Dedifferentiated amniotic fluid mesenchymal stem cell (primary cell): Measurements from ENCODE around the gene CLOCK.
"Not testable (repeated sequence)": the region's sequence is repeated elsewhere in the genome, so short reads cannot be mapped to it uniquely, and the experiment has no call there.

Source experiments
- DNase-seq: peaks from one replicate; pipeline ENCODE4 v3.0.0-alpha.2; 2016; ENCODE audit errors: extremely low spot score

CLOCK gene

DNA sequence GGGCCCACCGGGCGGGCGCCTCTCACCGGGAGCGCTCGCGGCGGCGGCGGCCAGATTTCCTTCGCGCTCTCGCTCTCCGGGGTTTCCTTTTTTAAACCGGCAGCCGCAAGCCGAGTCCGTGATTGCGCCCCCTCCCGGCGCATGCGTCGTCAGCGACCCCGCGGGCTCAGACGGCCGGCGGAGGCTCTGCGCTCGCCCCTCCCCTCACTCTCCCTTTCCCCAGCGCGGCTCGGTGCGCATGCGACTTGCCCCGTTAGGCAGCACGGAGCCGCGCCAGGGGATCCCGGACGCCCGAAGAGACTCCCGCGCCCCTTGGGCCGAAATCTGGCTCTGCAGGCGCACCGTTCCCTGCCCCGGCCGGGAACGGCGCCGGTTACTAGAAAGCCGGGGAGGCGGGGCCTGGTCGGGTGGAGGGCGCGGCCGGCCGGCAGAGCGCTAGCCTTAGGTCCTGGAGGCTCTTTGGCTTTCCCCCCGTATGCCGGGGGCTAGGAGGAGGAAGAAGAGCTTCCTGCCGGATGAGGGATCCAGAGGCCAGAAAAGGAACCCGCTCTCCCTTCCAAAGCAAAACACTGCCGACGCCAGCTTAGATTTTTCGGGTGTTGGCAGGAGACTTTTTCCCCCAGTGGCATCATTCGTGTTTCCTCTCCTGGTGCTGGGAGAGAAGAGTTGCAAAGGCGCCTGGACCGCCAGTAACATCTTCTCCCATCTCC is at the start of gene CLOCK:
Gene CLOCK, minus strand, starts transcription at position 154 of the 710 bp plus-strand sequence. CDS start 64,124 bp downstream, outside the sequence.
- DNase-seq = peak; percentile 83

DNA sequence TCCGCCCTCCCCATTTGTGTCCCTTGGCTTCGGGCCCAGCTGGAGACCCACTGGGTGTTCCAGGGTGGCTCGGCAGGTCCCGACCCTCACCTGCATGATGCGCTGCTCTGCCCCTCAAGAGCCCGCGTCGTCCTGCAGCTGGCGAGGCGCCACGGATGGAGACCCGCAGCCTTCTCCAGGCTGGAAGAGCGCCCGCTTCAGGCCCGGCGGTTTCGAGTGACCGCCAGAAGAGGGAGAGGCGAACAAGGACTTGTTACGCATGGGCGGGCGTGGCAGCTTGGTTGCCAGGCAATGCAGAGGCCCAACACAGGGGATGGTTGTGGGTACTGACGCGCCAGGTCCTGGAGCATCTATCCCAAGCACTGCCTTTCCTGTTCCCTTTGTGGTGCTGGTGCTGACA is 45.3 kb upstream of the CLOCK start, which contains the start of gene PDCL2:
Gene PDCL2, minus strand, starts transcription at position 232 of the 400 bp plus-strand sequence. Its CDS starts 136 bp downstream, at position 96.
- no peak for DNase-seq

DNA sequence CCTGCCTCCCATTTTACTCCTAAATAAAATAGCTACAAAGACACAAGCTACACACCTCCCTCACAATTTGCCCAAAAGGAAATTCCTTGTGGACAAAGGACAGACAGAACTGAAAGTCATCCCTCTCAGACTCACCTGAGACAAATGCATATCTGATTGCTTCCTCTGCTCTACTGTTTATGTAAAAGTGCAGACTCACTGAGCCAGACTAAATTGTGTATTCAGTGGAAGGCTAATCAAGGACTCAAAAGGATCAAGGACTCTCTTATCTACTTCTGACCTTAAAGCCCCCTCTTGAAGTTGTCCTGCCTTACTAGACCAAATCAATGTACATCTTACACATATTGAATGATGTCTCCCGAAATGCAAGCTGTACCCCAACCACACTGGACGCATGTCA is 41.5 kb upstream of the CLOCK start:
- no peak for DNase-seq

- not testable (repeated sequence) for DNase-seq
Measured at GRCh38 chr4:55582773-55583172, 36.1 kb upstream of the CLOCK start.

GRCh38 chr4:55578341-55579010 is 31.8 kb upstream of the CLOCK start:
- DNase-seq = no peak

DNA sequence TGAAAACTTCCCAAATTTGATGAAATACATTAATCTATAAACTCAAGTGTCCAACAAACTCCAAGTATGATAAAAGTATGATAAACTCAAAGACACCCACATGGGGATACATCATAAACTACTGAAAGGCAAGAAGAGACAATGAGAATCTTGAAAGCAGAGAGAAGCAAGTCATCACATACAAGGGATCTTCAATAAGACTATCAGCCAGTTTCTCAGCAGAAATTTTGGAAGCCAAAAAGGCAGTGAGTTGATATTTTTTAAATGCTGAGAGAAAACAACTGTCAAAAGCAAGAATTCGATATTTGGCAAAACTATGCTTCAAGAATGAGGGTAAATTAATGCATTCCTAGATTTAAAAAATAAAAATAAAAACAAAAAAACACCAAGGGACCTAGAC is 28.8 kb upstream of the CLOCK start:
- DNase-seq = no peak

DNA sequence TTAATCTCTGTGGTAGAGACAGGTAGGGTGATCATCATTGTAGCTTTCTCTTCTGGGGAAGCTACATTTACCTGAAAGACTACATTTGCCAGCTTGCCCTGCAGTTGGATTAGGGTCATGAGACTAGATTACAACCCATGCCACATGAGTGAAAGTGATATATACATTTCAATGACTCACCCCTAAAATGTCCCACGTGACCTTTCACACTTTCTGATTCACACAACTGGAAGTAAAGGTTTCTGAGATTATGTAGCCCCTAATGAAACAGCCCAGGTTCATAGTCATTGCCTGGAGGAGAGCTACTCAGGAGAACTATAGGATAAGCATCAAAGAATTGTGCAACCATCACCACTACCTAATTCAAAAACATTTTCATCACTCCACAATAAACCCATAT is 27.5 kb upstream of the CLOCK start:
- no peak for DNase-seq

GRCh38 chr4:55571806-55572205 is 25.1 kb upstream of the CLOCK start:
- no peak for DNase-seq

GRCh38 chr4:55568905-55569504 is 22.3 kb upstream of the CLOCK start:
- DNase-seq = no peak

DNA sequence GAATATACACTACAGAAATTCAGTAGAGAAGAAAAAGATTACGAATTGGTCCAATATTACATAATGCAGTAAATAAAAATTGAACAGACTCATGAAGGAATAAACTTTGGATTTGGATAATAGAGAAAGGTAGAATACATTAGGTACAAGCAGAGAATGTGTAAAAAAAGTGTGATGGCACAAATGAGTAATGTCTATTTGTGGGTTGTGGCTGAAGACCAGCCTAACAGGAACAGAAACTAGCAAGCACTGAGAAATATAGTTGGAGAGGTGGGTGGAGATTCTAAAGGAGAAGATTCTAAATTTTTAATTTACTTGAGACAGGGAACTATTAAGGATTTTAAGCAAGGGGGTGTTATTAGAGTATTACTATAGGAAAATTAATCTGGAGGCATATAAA is 15.2 kb upstream of the CLOCK start:
- no peak for DNase-seq

GRCh38 chr4:55560096-55560495 is 13.4 kb upstream of the CLOCK start:
- DNase-seq = no peak

DNA sequence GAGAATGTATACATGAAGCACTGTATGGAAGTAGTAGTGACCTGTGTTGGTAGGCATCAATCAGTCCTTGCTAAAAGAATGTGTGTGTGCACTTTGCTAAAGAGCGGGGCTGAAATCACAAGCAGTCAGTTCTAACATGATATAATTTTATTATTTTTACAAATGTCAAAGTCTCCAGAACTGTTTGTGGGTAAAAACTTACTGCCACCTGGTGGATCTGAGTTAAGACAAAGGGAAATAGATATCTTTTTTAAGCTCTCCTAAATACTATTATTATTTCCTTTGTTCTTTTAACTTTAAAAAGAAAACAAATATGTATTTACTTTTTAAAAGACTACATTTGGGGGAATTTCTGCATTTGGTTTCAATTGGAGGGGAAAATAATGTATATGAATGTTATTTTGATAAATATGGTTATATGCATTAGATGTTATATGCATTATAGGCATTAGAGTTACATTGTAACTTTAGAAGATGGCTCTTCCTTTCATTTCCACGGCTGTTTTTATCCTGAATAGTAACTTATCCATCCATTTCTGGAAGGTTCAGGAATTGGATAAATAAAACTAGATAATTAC is 7.8 kb upstream of the CLOCK start:
- DNase-seq = peak; percentile 49

DNA sequence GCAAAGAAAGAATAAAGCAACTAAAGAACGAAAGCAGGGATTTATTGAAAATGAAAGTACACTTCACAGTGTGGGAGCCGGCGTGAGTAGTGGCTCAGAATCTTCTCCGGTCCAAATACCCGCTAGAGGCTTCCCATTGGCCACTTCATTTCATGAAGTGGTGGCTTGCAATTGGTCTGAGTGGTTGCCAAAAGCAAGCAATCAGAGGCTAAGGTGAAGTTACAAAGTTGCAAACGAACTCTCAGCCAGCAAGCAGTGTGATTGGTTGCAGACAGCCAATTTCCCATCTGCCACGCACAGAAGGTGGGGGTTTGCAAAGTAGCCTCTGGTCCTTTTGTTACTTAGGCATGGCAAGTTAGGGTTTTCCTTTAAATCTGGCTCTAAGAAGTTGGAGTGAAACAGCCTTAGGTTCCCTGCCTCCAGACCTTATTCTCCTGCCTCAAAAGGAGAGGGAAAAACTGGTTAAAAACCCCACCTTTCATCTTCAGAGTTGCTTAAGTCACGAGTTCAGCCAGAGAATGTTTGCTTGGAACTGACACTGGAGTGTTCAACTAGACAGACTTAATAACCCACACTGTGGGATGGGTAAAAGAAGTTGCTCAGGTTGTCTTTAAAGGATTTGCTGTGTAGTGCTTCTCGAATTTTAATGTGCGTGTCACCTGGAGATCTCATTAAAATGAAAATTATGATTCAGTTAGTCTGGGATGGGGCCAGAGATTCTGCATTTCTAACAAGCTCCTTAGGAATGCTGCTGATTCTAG is 6.9 kb upstream of the CLOCK start:
- no peak for DNase-seq

- not testable (repeated sequence) for DNase-seq
Measured at GRCh38 chr4:55551964-55552363, 5.3 kb upstream of the CLOCK start.

- peak; percentile 36 for DNase-seq
Measured at GRCh38 chr4:55549888-55550287, 3.2 kb upstream of the CLOCK start.

DNA sequence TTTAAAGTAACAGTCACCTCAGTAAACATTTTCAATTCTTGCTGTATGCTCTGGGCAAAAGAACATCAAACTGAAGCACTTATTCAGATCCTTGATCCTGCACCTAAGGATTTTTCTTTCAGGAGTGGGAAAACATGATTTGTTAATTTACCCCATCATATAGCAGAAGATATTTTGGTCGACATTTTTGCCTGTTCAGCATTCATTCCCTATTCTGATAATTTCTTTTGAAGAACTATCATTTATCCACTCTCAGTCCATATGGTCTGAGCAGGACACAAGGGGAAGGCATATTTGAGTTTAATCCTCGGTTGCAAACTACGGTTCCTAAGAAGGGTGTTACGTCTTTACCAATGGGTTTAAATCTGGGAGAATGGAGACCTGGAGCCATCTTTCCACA is 1.2 kb upstream of the CLOCK start:
- no peak for DNase-seq

DNA sequence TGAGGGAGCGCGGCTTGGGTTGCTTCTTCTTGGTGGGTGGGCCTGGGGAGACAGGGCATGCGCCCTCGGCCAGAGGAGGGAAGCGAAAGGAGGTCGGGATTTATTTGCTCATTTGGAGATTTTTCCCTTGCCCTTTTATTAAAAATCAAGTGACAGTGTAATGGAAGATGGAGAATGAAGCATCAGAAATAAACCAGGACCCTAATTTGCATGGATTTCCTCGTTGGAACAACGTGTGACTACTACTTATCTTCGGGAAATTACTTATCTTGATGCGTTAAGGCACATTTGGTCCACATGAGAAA is 709 bp upstream of the CLOCK start:
- DNase-seq = no peak

GRCh38 chr4:55546506-55546755 is 278 bp downstream of the CLOCK start:
- DNase-seq = no peak

DNA sequence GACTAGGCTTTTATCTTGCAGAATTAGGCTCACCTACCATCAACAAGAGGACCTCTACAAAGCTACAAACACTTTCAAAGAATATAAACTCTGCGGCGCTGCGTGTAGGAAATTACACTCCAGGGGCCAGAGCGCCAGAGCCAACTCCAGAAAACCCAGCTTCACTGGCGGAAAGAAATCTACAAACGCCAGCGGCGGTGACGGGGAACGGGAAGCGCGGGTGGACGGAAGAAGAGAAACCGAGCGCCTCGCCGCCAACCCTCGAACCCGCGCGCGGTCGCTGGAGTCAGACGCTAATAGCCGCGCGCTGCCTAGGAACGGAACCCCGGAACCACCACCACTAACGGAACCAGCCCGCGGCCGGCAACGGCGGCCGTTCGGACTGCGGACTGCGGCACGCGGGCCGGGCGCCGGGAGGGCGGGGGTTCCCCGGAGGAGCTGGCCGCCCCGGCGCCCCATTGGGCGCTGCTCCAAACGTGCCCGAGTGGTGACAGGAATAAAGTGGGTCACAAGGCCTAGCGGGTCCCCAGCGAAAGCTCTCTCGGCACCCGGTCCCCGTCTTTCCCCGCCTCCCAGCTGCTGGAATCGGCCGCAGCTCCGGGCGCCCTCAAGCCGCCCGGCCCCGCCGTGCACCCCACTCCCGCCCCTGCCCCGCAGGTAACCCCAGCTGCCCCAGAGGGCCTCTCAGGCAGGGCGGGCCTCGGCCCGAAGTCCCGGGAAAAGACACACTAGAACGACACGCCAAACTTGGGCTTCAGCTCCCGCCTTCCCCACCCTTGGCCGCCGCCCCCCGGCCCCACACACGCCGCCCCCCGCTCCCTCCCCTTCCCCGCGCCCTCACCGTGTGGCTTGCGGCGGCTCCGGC is 836 bp downstream of the CLOCK start:
- peak; percentile 76 for DNase-seq

GRCh38 chr4:55545151-55545550 is 1.6 kb downstream of the CLOCK start:
- no peak for DNase-seq

DNA sequence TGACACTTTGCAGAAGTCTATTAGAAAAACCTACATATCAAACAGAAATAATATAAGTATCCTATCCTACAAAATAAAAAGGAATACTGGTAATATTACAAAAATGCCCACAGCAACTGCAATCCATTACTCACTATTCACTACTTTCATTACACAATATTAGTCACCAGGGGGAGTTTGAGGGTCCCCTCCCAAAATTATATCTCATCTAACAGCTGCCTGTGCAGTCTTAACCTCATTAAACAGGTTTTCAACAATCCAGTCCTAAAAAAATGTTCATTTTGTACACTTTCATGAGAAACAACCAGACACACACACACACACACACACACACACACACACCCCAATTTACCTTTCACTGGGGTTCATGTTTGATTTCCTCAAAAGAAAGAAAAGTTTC is 2.9 kb downstream of the CLOCK start:
- DNase-seq = no peak
